ENCODE results near the gene ATRX.
"Not testable (repeated sequence)": the region's sequence is repeated elsewhere in the genome, so short reads cannot be mapped to it uniquely, and the experiment has no call there.

The ATRX gene

GRCh38 chrX:77740376-77740905 lies 45.6 kb downstream of the ATRX start:
- no peak for DNase-seq (ENCODE audit: low read depth)

- no peak for DNase-seq (ENCODE audit: low read depth)
These were observed 52.7 kb downstream of the ATRX start for GRCh38 chrX:77733342-77733741.

- DNase-seq (ENCODE audit: low read depth): no peak
These were observed 54.1 kb downstream of the ATRX start for GRCh38 chrX:77731821-77732419.

- not testable (repeated sequence) for DNase-seq (ENCODE audit: low read depth)
These were observed 59.9 kb downstream of the ATRX start for GRCh38 chrX:77726095-77726494.

GRCh38 chrX:77723681-77724080 lies 62.3 kb downstream of the ATRX start:
- DNase-seq (ENCODE audit: low read depth): no peak

- no peak for DNase-seq (ENCODE audit: low read depth)
These were observed 66.6 kb downstream of the ATRX start for GRCh38 chrX:77719388-77719787.

GRCh38 chrX:77704881-77705280 lies 81.1 kb downstream of the ATRX start:
- no peak for DNase-seq (ENCODE audit: low read depth)

GRCh38 chrX:77698242-77698641 lies 87.8 kb downstream of the ATRX start:
- DNase-seq (ENCODE audit: low read depth): no peak

GRCh38 chrX:77694491-77694890 lies 91.5 kb downstream of the ATRX start:
- DNase-seq (ENCODE audit: low read depth): no peak

- no peak for DNase-seq (ENCODE audit: low read depth)
These were observed 92.4 kb downstream of the ATRX start for GRCh38 chrX:77693594-77693993.

- no peak for DNase-seq (ENCODE audit: low read depth)
These were observed 94.1 kb downstream of the ATRX start for GRCh38 chrX:77691916-77692315.

- no peak for DNase-seq (ENCODE audit: low read depth)
These were observed 96.6 kb downstream of the ATRX start for GRCh38 chrX:77689376-77689775.

- not testable (repeated sequence) for DNase-seq (ENCODE audit: low read depth)
These were observed 100.3 kb downstream of the ATRX start for GRCh38 chrX:77685683-77686082.

- no peak for DNase-seq (ENCODE audit: low read depth)
These were observed 106.9 kb downstream of the ATRX start for GRCh38 chrX:77679144-77679543.

GRCh38 chrX:77675986-77676385 lies 110.0 kb downstream of the ATRX start:
- no peak for DNase-seq (ENCODE audit: low read depth)

- peak; percentile 0 for DNase-seq (ENCODE audit: low read depth)
These were observed 117.4 kb downstream of the ATRX start for GRCh38 chrX:77668391-77669237.

- DNase-seq (ENCODE audit: low read depth): no peak
These were observed 127.1 kb downstream of the ATRX start for GRCh38 chrX:77658886-77659285.

- no peak for DNase-seq (ENCODE audit: low read depth)
These were observed 133.9 kb downstream of the ATRX start for GRCh38 chrX:77652095-77652494.

GRCh38 chrX:77640702-77641101 lies 145.3 kb downstream of the ATRX start:
- no peak for DNase-seq (ENCODE audit: low read depth)

- no peak for DNase-seq (ENCODE audit: low read depth)
These were observed 146.2 kb downstream of the ATRX start for GRCh38 chrX:77639820-77640219.

- DNase-seq (ENCODE audit: low read depth): no peak
These were observed 147.6 kb downstream of the ATRX start for GRCh38 chrX:77638397-77638796.

- DNase-seq (ENCODE audit: low read depth): no peak
These were observed 150.6 kb downstream of the ATRX start for GRCh38 chrX:77635373-77635772.

GRCh38 chrX:77628294-77629025 lies 157.6 kb downstream of the ATRX start:
- DNase-seq (ENCODE audit: low read depth): no peak
